Ishikawa (cell line): Measurements from ENCODE around the gene SLC45A1.

Experiments
- CEBPB ChIP-seq: IDR thresholded peaks from 2 replicates; pipeline ENCODE4 v1.6.1; 2012
- CREB1 ChIP-seq: IDR thresholded peaks from 2 replicates; pipeline ENCODE4 v1.6.1; 2012; ENCODE audit warnings: low read depth
- EGR1 ChIP-seq: IDR thresholded peaks from 2 replicates; pipeline ENCODE4 v1.6.1; 2012
- EP300 ChIP-seq: IDR thresholded peaks from 2 replicates; pipeline ENCODE4 v1.6.1; 2012; ENCODE audit warnings: borderline replicate concordance
- FOXM1 ChIP-seq: IDR thresholded peaks from 2 replicates; pipeline ENCODE4 v1.6.1; 2012; ENCODE audit warnings: low read depth, borderline replicate concordance
- MAX ChIP-seq: IDR thresholded peaks from 2 replicates; pipeline ENCODE4 v1.6.1; 2012
- NFIC ChIP-seq: IDR thresholded peaks from 2 replicates; pipeline ENCODE4 v1.6.1; 2012
- RAD21 ChIP-seq: IDR thresholded peaks from 2 replicates; pipeline ENCODE4 v1.6.1; 2012; ENCODE audit warnings: low read depth
- REST ChIP-seq: IDR thresholded peaks from 2 replicates; pipeline ENCODE4 v1.6.1; 2012; ENCODE audit warnings: low read depth, mild to moderate bottlenecking
- TAF1 ChIP-seq: IDR thresholded peaks from 2 replicates; pipeline ENCODE4 v1.6.1; 2012; ENCODE audit warnings: low read depth, mild to moderate bottlenecking
- TCF12 ChIP-seq: IDR thresholded peaks from 2 replicates; pipeline ENCODE4 v1.6.1; 2012; ENCODE audit warnings: low read depth
- TEAD4 ChIP-seq: IDR thresholded peaks from 2 replicates; pipeline ENCODE4 v1.6.1; 2012
- USF1 ChIP-seq: IDR thresholded peaks from 2 replicates; pipeline ENCODE4 v1.6.1; 2012
- YY1 ChIP-seq: IDR thresholded peaks from 2 replicates; pipeline ENCODE4 v1.6.1; 2012; ENCODE audit warnings: low read depth
- ZBTB7A ChIP-seq: IDR thresholded peaks from 2 replicates; pipeline ENCODE4 v1.6.1; 2012; ENCODE audit warnings: low read depth

The SLC45A1 gene

DNA sequence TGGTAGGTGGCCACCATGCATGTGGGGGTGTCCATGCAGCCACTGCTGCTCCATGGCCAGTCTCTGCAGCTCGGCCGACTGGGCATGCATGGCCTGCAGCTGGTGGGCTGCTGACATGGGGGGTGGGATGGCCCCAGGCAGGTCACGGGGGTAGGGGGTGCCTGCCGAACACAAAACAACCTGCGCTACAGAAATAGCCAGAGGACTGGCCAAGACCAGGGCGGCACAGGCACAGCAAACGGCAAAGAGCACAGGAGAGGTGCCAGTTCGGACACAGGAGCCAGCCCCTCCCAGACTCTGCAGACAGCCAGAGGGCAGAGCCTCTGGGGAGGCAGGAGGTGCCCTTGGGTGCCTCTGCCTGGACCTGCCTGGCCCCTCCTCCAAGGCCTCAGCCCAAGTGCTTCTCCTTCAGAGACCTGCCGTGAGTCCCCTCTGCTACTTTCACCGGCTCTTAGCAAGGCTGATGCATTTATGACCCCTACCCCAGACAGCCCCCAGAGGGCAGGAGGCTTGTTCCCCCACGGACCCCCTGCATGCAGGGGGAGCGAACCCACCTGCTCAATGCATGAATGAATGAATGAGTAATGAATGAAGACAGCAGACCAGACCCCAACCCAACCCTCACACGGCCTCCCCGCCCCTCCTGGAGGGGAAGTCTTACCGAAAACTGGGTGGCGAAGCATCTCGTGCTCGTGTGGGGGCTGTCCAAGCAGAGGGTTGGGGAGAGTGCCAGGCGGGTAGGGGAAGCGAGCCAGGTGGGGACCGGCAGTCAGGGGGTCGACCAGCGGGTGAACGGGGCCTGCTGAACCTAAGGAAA, 37.7 kb downstream of the SLC45A1 start:
- TF ChIP-seq REST (no peak), NFIC (no peak)

- TF ChIP-seq TAF1, result no peak
- no peak for TF ChIP-seq TEAD4
- no peak for TF ChIP-seq TCF12
- no peak for TF ChIP-seq FOXM1
- TF ChIP-seq USF1, result no peak
- TF ChIP-seq EP300, result no peak
- no peak for TF ChIP-seq ZBTB7A
- TF ChIP-seq YY1, result no peak
- no peak for TF ChIP-seq NFIC
- no peak for TF ChIP-seq MAX
- TF ChIP-seq CREB1, result no peak
- TF ChIP-seq EGR1, result no peak
- TF ChIP-seq RAD21, result no peak
- no peak for TF ChIP-seq REST
- no peak for TF ChIP-seq CEBPB
These were observed 38.6 kb downstream of the SLC45A1 start for GRCh38 chr1:8356256-8357209.

DNA sequence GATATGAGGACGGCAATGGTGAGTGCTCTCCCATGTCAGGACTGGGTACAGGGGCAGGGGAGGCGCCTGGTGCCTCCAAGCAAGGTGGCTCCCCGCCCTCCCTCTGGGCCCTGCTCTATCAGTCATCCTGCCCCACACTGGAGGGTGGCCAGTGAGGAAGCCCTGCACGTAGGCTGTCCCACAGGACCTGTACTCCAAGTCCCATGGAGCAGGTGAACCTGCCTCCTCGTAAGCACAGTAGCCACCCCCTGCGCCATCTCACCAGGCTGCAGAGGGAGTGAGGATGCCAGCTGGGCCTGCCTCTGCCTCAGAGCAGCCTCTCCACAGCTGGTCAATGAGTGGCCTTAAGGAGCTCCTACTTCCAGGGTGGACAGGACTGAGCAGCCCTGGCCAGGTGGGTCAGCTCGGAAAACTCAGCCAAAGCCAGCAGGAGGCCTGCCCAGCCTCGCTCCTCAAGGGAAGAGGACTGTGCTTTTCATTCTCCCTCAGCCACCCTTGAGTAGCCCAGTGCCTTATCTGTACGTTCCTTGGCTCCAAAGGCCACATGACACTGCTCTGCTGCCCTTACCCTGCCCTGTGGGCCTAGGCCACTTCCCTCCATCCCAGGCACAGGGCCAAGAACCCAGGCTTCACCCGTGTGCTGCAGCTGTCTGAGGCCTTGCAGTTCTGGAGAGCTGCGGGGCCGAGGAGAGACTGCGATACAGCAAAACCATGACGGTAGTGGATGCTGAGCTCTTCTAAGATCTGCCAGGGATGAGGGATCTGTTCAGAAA, 39.6 kb downstream of the SLC45A1 start:
- TF ChIP-seq TAF1 (no peak), TCF12 (no peak), TEAD4 (no peak), EGR1 (no peak), RAD21 (no peak), NFIC (no peak), ZBTB7A (no peak), USF1 (no peak), REST (no peak), EP300 (no peak), FOXM1 (no peak), CEBPB (no peak), YY1 (no peak), MAX (no peak), CREB1 (no peak)
